A549 (cell line): ENCODE results near the gene CHADL. TPM values are rescaled to one million over a fixed set of nuclear protein-coding genes. Genes with fewer than 3 reads are reported as not detected.
A peak's percentile ranks its signal among the peaks of the same experiment; 100 is the strongest.

Experiments used
- ATAC-seq, 2 experiments: fragments of 200-7000 bp in 1 of 2; fragments of >200 bp in 1 of 2; cut with Nextera tagmentation in 1 of 2; cut with Tn5 transposase in 1 of 2; 3 replicates each; pipeline versions ENCODE4 v1.8.0 to v1.9.1; 2018 to 2020; ENCODE audit warnings: mild to moderate bottlenecking in 1 of 2, moderate library complexity in 1 of 2
- CTCF ChIA-PET: fragments of 300-600 bp; sonication (Branson Sonifier 250); formaldehyde crosslinking; extraction: SDS; loops from one replicate; lab custom pipeline; 2021; ENCODE audit warnings: antibody characterized with exemption, inconsistent platforms; lab: Yijun Ruan, JAX
- POLR2A ChIA-PET: fragments of 350-600 bp; formaldehyde crosslinking; extraction: SDS; loops from one replicate; lab custom pipeline; 2021; ENCODE audit warnings: antibody characterized with exemption, inconsistent platforms; lab: Yijun Ruan, JAX
- DNase-seq, 2 experiments: peaks; one replicate each; pipeline versions ENCODE4 v3.0.0 to v3.0.0-alpha.2; 2011 to 2016; ENCODE audit warnings: low read depth in 1 of 2, low spot score in 1 of 2
- FAIRE-seq: peaks from 2 replicates; lab custom pipeline; 2011; peaks lifted over from hg19 to GRCh38; lab: Jason Lieb, UNC
- H3K27ac ChIP-seq, 2 experiments: fragments of >200 bp; sonication (Bioruptor Twin); formaldehyde crosslinking; 3 replicates each; pipeline ENCODE4 v1.5.1; 2016 to 2017
- H3K4me1 ChIP-seq: fragments of >200 bp; sonication (Bioruptor Twin); formaldehyde crosslinking; 3 replicates; pipeline ENCODE4 v1.6.1; 2016
- H3K4me2 ChIP-seq: fragments of >200 bp; sonication (Bioruptor Twin); formaldehyde crosslinking; 3 replicates; pipeline ENCODE4 v1.6.1; 2016
- H3K4me3 ChIP-seq: fragments of >200 bp; sonication (Bioruptor Twin); formaldehyde crosslinking; 3 replicates; pipeline ENCODE4 v1.5.1; 2016
- H3K9me3 ChIP-seq: fragments of >200 bp; sonication (Bioruptor Twin); formaldehyde crosslinking; 3 replicates; pipeline ENCODE4 v1.6.1; 2016
- CBX2 ChIP-seq: fragments of 200-600 bp; sonication (generic); IDR thresholded peaks from 2 replicates; pipeline ENCODE4 v1.6.1; 2016; ENCODE audit warnings: low read depth, mild to moderate bottlenecking, borderline replicate concordance
- CEBPB ChIP-seq, 2 experiments: fragments of >200 bp in 1 of 2; sonication (Bioruptor Twin) in 1 of 2; formaldehyde crosslinking in 1 of 2; IDR thresholded peaks; 2 replicates each; pipeline ENCODE4 v1.6.1; 2012 to 2016
- CHD2 ChIP-seq: fragments of 150-350 bp; IDR thresholded peaks from 2 replicates; pipeline ENCODE4 v1.6.1; 2014; ENCODE audit warnings: low read length; ENCODE audit not compliant: partially characterized antibody
- FOSL2 ChIP-seq, 2 experiments: fragments of 450-650 bp in 1 of 2; fragments of >200 bp in 1 of 2; sonication (Bioruptor Twin) in 1 of 2; formaldehyde crosslinking; IDR thresholded peaks; 2 replicates each; pipeline versions ENCODE4 v1.5.0 to v1.6.1; 2016 to 2020; ENCODE audit warnings: mild to moderate bottlenecking in 1 of 2, moderate library complexity in 1 of 2
- HOXB5 ChIP-seq: fragments of 250-450 bp; sonication (Bioruptor Pico); IDR thresholded peaks from 2 replicates; pipeline ENCODE4 v1.5.0; 2020; ENCODE audit warnings: mild to moderate bottlenecking, moderate library complexity
- KDM1A ChIP-seq: fragments of 200-600 bp; sonication (generic); IDR thresholded peaks from 2 replicates; pipeline ENCODE4 v1.6.1; 2016; ENCODE audit warnings: low read depth, mild to moderate bottlenecking
- KDM5A ChIP-seq: fragments of 200-600 bp; sonication (generic); IDR thresholded peaks from 2 replicates; pipeline ENCODE4 v1.6.1; 2016; ENCODE audit warnings: antibody characterized with exemption, mild to moderate bottlenecking
- MAFK ChIP-seq: fragments of 450-650 bp; IDR thresholded peaks from 2 replicates; pipeline ENCODE4 v1.6.1; 2014; ENCODE audit not compliant: partially characterized antibody
- MAZ ChIP-seq: fragments of 150-350 bp; IDR thresholded peaks from 2 replicates; pipeline ENCODE4 v1.6.1; 2014; ENCODE audit warnings: antibody characterized with exemption, low read depth, low read length, borderline replicate concordance
- MYC ChIP-seq: IDR thresholded peaks from 2 replicates; pipeline ENCODE4 v1.6.1; 2012; ENCODE audit warnings: mild to moderate bottlenecking, inconsistent platforms, low read length, improper control_type of control experiment, borderline replicate concordance
- NPAS2 ChIP-seq: fragments of 250-450 bp; sonication (Bioruptor Pico); IDR thresholded peaks from 2 replicates; pipeline ENCODE4 v1.8.0; 2022; ENCODE audit warnings: mild to moderate bottlenecking, moderate library complexity, borderline replicate concordance
- PHF8 ChIP-seq: fragments of 200-600 bp; sonication (generic); IDR thresholded peaks from 2 replicates; pipeline ENCODE4 v1.6.1; 2016; ENCODE audit warnings: low read depth, mild to moderate bottlenecking, antibody characterized with exemption, moderate library complexity, borderline replicate concordance
- POLR2A ChIP-seq: IDR thresholded peaks from 2 replicates; pipeline ENCODE4 v1.6.1; 2012; ENCODE audit warnings: mild to moderate bottlenecking, low read length
- POLR2AphosphoS2 ChIP-seq: conservative IDR thresholded peaks from 2 replicates; pipeline ENCODE4 v1.6.1; 2012; ENCODE audit warnings: low read length, improper control_type of control experiment, inconsistent platforms
- RAD21 ChIP-seq, 2 experiments: fragments of >200 bp in 1 of 2; sonication (Bioruptor Twin) in 1 of 2; formaldehyde crosslinking in 1 of 2; IDR thresholded peaks in 1 of 2; conservative IDR thresholded peaks in 1 of 2; 2 replicates in 1 of 2; 3 replicates in 1 of 2; pipeline ENCODE4 v1.6.1; 2012 to 2018; ENCODE audit warnings: inconsistent platforms in 1 of 2
- RNF2 ChIP-seq: fragments of 200-600 bp; sonication (generic); IDR thresholded peaks from 2 replicates; pipeline ENCODE4 v1.6.1; 2016; ENCODE audit warnings: low read depth, mild to moderate bottlenecking, antibody characterized with exemption, moderate library complexity, borderline replicate concordance
- SREBF2 ChIP-seq: fragments of 450-650 bp; IDR thresholded peaks from 2 replicates; pipeline ENCODE4 v1.6.1; 2014; ENCODE audit warnings: mild to moderate bottlenecking, moderate library complexity
- TFCP2L1 ChIP-seq: fragments of 250-450 bp; sonication (Bioruptor Pico); IDR thresholded peaks from 2 replicates; pipeline ENCODE4 v1.5.0; 2021; ENCODE audit warnings: mild to moderate bottlenecking
- ZFP36 ChIP-seq: fragments of 450-650 bp; IDR thresholded peaks from 2 replicates; pipeline ENCODE4 v1.6.1; 2014; ENCODE audit warnings: borderline replicate concordance; ENCODE audit not compliant: partially characterized antibody
- ZNF302 ChIP-seq: fragments of 250-450 bp; sonication (Bioruptor Pico); IDR thresholded peaks from 2 replicates; pipeline ENCODE4 v1.9.0; 2021; ENCODE audit warnings: inconsistent platforms, mild to moderate bottlenecking, moderate library complexity
- WGBS: methylation state at CpG from one replicate; pipeline ENCODE4 v1.1.6; 2017; ENCODE audit errors: missing lambda C conversion rate; 5-methylcytosine and 5-hydroxymethylcytosine counted together
- polyA plus RNA-seq, 4 experiments: library from polyadenylated mRNA; depleted of rRNA in 3 of 4; stranded (reverse); fragments of >200 nt; fragmentation: RNase III in 1 of 4; extraction: RNeasy Plus Mini Kit Qiagen cat#74134 plus additional on column Dnase treatment in 1 of 4; gene quantifications; 2 replicates in 3 of 4; 3 replicates in 1 of 4; pipeline ENCODE4 v1.2.3, GENCODE V29; 2011 to 2017
- TF ChIP-seq, protein P1 (sequence below): fragments of 250-450 bp; sonication (Bioruptor Pico); IDR thresholded peaks from 2 replicates; pipeline ENCODE4 v1.5.0; 2020; ENCODE audit warnings: low read depth, mild to moderate bottlenecking, moderate library complexity
- TF ChIP-seq, protein P2 (sequence below): fragments of >200 bp; sonication (Bioruptor Twin); formaldehyde crosslinking; IDR thresholded peaks from 2 replicates; pipeline ENCODE4 v1.6.1; 2016
- TF ChIP-seq, protein P3 (sequence below): fragments of >200 bp; sonication (Bioruptor Twin); formaldehyde crosslinking; IDR thresholded peaks from 3 replicates; pipeline ENCODE4 v1.6.1; 2016
- TF ChIP-seq, protein P4 (sequence below): IDR thresholded peaks from 2 replicates; pipeline ENCODE4 v1.6.1; 2012
- TF ChIP-seq, protein P5 (sequence below): IDR thresholded peaks from 2 replicates; pipeline ENCODE4 v1.6.1; 2012

The CHADL gene
- polyA plus RNA-seq, 2 of the 4 experiments (the other 2 are of a cell fraction): not detected

DNA sequence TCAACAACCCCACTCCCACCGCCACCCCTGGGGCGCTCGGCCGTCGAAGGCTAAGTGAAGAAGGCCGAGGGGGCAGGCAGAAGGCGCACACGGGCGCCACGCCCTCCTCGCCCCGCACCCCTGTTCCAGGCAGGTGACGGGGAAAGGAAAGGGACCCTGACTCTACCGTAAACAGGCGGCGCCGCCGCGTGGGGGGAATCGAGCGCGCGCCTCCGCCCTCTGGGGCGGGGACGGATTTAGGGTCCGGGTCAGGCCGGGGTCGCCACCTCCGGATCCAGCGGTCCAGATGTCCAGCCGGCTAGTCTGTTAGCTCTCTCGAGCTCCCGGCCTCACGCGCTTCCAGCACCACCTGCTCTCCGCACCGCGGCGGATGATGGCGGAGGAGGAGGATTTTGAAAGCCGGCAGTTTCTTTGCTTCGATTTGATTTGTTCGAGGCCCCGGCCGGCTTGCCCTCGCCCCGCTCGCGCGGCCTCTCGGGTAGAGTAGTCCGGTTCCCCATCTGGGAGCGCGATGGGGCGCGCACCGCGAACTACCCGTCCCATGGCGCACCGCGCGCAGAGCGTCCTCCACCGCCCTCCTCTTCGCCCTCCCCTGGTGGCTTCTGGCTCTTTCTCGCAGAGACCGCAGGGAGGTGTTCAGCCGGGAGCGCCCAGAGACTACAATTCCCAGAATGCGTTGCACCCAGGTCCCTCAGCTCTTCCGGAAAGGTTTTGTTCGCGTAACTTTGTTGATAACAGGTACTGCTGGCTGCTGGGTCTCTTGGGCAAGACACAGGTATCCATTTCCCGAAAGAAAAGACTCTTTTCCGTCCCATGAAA, 45.3 kb upstream of the CHADL start, which contains the start of gene RANGAP1 (continued):
- TF ChIP-seq ZNF302 (CRISPR knock-in tag) (no peak), CHD2 (no peak), TFCP2L1 (CRISPR knock-in tag) (0 out of 2 replicates have a peak, but pooled peaks have one; percentile 54), FOSL2 (IDR thresholded peaks at IDR 0.05) (no peak), FOSL2 (CRISPR knock-in tag; IDR thresholded peaks at IDR 0.05) (no peak), POLR2AphosphoS2 (no peak), CEBPB (IDR thresholded peaks at IDR 0.05) (no peak), ZFP36 (no peak), KDM1A (no peak; the same call in 1 of the 2 replicates), RAD21 (conservative IDR thresholded peaks at IDR 0.05 in 1 of 2, IDR thresholded peaks at IDR 0.05 in 1 of 2) (0 out of 5 replicates have a peak, but pooled peaks of 1 of the 2 experiments have one; percentile 14), MAZ (peak; percentile 81; the same call in 1 of the 2 replicates), PHF8 (peak; percentile 30; the same call in 1 of the 2 replicates), MAFK (peak; percentile 40), HOXB5 (no peak), POLR2A (peak; percentile 72)
- TF ChIP-seq, protein P1, sequence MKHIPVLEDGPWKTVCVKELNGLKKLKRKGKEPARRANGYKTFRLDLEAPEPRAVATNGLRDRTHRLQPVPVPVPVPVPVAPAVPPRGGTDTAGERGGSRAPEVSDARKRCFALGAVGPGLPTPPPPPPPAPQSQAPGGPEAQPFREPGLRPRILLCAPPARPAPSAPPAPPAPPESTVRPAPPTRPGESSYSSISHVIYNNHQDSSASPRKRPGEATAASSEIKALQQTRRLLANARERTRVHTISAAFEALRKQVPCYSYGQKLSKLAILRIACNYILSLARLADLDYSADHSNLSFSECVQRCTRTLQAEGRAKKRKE (CRISPR knock-in tag): 0 out of 2 replicates have a peak, but pooled peaks have one; percentile 43
- TF ChIP-seq, protein P2, sequence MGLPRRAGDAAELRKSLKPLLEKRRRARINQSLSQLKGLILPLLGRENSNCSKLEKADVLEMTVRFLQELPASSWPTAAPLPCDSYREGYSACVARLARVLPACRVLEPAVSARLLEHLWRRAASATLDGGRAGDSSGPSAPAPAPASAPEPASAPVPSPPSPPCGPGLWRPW: no peak
- TF ChIP-seq, protein P3, sequence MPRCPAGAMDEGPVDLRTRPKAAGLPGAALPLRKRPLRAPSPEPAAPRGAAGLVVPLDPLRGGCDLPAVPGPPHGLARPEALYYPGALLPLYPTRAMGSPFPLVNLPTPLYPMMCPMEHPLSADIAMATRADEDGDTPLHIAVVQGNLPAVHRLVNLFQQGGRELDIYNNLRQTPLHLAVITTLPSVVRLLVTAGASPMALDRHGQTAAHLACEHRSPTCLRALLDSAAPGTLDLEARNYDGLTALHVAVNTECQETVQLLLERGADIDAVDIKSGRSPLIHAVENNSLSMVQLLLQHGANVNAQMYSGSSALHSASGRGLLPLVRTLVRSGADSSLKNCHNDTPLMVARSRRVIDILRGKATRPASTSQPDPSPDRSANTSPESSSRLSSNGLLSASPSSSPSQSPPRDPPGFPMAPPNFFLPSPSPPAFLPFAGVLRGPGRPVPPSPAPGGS: no peak; the same call in 2 of the 3 replicates

DNA sequence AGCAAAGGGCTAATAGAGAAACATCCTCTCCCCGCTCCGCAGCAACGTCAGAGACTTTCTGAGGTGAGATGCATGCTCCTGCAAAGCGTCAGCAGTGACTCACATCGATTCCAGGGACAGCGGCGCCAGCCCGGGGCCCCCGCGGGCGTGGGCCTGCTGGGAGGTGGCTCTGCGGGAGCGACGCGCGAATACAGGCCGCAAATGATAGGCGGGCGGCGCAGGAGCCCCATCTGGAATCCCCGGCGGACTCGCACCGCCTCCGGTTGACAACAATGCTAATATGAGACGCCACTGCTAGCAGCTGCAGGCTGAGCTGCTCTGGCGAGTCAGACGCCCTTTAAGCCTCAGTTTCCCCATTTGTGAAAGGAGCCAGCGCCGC, 44.7 kb upstream of the CHADL start:
- no peak for FAIRE-seq
- ChIA-PET CTCF (interaction anchor here (1.7 kb wide), 1 partner anchor 16 kb away, joined by 6 read pairs; the partner anchor contains the start of gene ZC3H7B), POLR2A (interaction anchor here (1.2 kb wide), 1 partner anchor 96 kb away, joined by 4 read pairs; the partner anchor contains the start of gene TEF)

DNA sequence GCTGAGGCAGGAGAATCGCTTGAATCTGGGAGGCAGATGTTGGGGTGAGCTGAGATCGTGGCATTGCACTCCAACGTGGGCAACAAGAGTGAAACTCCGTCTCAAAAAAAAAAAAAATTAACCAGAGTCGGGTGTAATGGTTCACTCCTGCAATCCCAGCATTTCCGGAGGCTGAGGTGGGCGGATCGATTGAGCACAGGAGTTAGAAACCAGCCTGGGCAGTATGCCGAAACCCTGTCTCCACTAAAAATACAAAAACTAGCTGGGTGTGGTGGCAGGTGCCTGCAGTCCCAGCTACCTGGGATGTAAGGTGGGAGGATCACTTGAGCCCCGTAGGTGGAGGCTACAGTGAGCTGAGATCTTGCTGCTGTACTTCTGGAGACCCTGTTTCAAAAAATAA, 43.7 kb upstream of the CHADL start:
- WGBS: 91% methylated on average over 10 of the region's 10 CpGs
- TF ChIP-seq MYC (no peak), ZNF302 (CRISPR knock-in tag) (no peak), CBX2 (no peak), KDM5A (no peak), RNF2 (no peak), ZFP36 (no peak), NPAS2 (CRISPR knock-in tag) (no peak), SREBF2 (no peak)
- TF ChIP-seq, protein P4, sequence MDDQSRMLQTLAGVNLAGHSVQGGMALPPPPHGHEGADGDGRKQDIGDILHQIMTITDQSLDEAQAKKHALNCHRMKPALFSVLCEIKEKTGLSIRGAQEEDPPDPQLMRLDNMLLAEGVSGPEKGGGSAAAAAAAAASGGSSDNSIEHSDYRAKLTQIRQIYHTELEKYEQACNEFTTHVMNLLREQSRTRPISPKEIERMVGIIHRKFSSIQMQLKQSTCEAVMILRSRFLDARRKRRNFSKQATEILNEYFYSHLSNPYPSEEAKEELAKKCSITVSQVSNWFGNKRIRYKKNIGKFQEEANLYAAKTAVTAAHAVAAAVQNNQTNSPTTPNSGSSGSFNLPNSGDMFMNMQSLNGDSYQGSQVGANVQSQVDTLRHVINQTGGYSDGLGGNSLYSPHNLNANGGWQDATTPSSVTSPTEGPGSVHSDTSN: no peak
- TF ChIP-seq, protein P1 (CRISPR knock-in tag): no peak
- TF ChIP-seq, protein P5, sequence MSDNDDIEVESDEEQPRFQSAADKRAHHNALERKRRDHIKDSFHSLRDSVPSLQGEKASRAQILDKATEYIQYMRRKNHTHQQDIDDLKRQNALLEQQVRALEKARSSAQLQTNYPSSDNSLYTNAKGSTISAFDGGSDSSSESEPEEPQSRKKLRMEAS: no peak

More for the DNA sequence above, 44.7 kb upstream of the CHADL start:
- Histone ChIP-seq H3K4me2 (peak overlapping the region; percentile 88), H3K4me1 (peaks cover 46% of the 10 kb centered on the region), H3K27ac (peak overlapping the region; percentile 92 to 93), H3K4me3 (peak overlapping the region; percentile 97), H3K9me3 (no peaks in the 10 kb centered on the region)
- WGBS: 3% methylated on average over 6 of the region's 30 CpGs
- peak in 1 of 2 experiments; percentile 61 for DNase-seq
- TF ChIP-seq FOSL2 (IDR thresholded peaks at IDR 0.05): no peak
- peak; percentile 65 for TF ChIP-seq FOSL2 (CRISPR knock-in tag; IDR thresholded peaks at IDR 0.05)
- TF ChIP-seq, protein P1 (CRISPR knock-in tag): no peak
- TF ChIP-seq, all 56 proteins: peak for 1
- ATAC-seq: peak; percentile 49 to 58

More for the DNA sequence above, 43.7 kb upstream of the CHADL start:
- Histone ChIP-seq H3K9me3 (no peaks in the 10 kb centered on the region), H3K27ac (peak overlapping the region in 1 of 2 experiments; percentile 92; a peak in 1 of 6 replicates), H3K4me3 (peak overlapping the region; percentile 97; the same call in 2 of the 3 replicates), H3K4me2 (peak overlapping the region; percentile 88), H3K4me1 (peaks cover 36% of the 10 kb centered on the region)
- CTCF ChIA-PET: no interaction called here
- DNase-seq: no peak
- no peak for ATAC-seq
- POLR2A ChIA-PET: no interaction called here
- no peak for FAIRE-seq
